GM12878 (cell line): Measurements from ENCODE around the gene CENPX. TPM values are rescaled to one million over a fixed set of nuclear protein-coding genes. Genes with fewer than 3 reads are reported as not detected.
A peak's percentile ranks its signal among the peaks of the same experiment; 100 is the strongest.

Experiments used
- ATAC-seq: fragments of 200-7000 bp; cut with Tn5 transposase; 3 replicates; pipeline ENCODE4 v1.9.1; 2020; ENCODE audit warnings: mild to moderate bottlenecking, moderate library complexity
- BruUV-seq: library from RNA; stranded (reverse); fragments of 400-500 nt; replicated peaks from 2 replicates; lab custom pipeline; 2021; lab: Mats Ljungman, UMichigan
- CTCF ChIA-PET: fragments of 300-600 bp; sonication (Branson Sonifier 250); formaldehyde crosslinking; extraction: SDS; loops from one replicate; lab custom pipeline; 2021; ENCODE audit warnings: inconsistent platforms; lab: Yijun Ruan, JAX
- POLR2A ChIA-PET: fragments of 350-600 bp; formaldehyde crosslinking; extraction: SDS; loops from one replicate; lab custom pipeline; 2021; ENCODE audit warnings: inconsistent platforms; lab: Charles Lee
- RAD21 ChIA-PET: fragments of 300-600 bp; sonication (Branson Sonifier 250); formaldehyde crosslinking; loops from one replicate; lab custom pipeline; 2023; ENCODE audit warnings: antibody characterized with exemption; ENCODE audit not compliant: unreplicated experiment; lab: Charles Lee
- SMC1A ChIA-PET: fragments of 300-600 bp; sonication (Branson Sonifier 250); formaldehyde crosslinking; loops from one replicate; lab custom pipeline; 2023; ENCODE audit not compliant: unreplicated experiment, uncharacterized antibody; lab: Charles Lee
- DNase-seq: peaks from one replicate; pipeline ENCODE4 v3.0.0-alpha.2; 2011; ENCODE audit warnings: low read depth, low spot score
- FAIRE-seq: peaks from 3 replicates; lab custom pipeline; 2011; peaks lifted over from hg19 to GRCh38; lab: Jason Lieb, UNC
- H2AFZ ChIP-seq: 2 replicates; pipeline ENCODE4 v1.6.0; 2011; ENCODE audit warnings: low read depth, low read length, control low read depth; ENCODE audit not compliant: control insufficient read depth
- H3K27ac ChIP-seq: 2 replicates; pipeline ENCODE4 v1.5.1; 2011; ENCODE audit warnings: control low read depth; ENCODE audit not compliant: control insufficient read depth, insufficient read depth
- H3K27me3 ChIP-seq, 2 experiments: replicated peaks in 1 of 2; 2 replicates each; pipeline versions ENCODE4 v1.6.0 to v1.6.1; 2011; ENCODE audit warnings: low read length in 1 of 2; ENCODE audit not compliant: control insufficient read depth in 2 of 2, insufficient read depth in 2 of 2
- H3K36me3 ChIP-seq, 2 experiments: 2 replicates each; pipeline ENCODE4 v1.5.1; 2011; ENCODE audit warnings: low read length in 1 of 2; ENCODE audit not compliant: control insufficient read depth in 2 of 2, insufficient read depth in 2 of 2
- H3K4me1 ChIP-seq: 2 replicates; pipeline ENCODE4 v1.6.1; 2011; ENCODE audit warnings: mild to moderate bottlenecking, low read length, moderate library complexity, mixed read lengths; ENCODE audit not compliant: control insufficient read depth, insufficient read depth
- H3K4me2 ChIP-seq: 2 replicates; pipeline ENCODE4 v1.6.0; 2011; ENCODE audit warnings: control low read depth; ENCODE audit not compliant: control insufficient read depth, insufficient read depth
- H3K4me3 ChIP-seq: fragments of 200-600 bp; sonication (generic); 2 replicates; pipeline ENCODE4 v1.5.1; 2016
- H3K79me2 ChIP-seq: 2 replicates; pipeline ENCODE4 v1.6.0; 2011; ENCODE audit warnings: low read length; ENCODE audit not compliant: control insufficient read depth, insufficient read depth
- H3K9ac ChIP-seq: 2 replicates; pipeline ENCODE4 v1.8.0; 2011; ENCODE audit warnings: low read length, control low read depth, mixed read lengths; ENCODE audit not compliant: control insufficient read depth, insufficient read depth
- H3K9me3 ChIP-seq: replicated peaks from 3 replicates; pipeline ENCODE4 v1.5.1; 2011; ENCODE audit warnings: mild to moderate bottlenecking, low read length; ENCODE audit not compliant: control insufficient read depth, insufficient read depth
- H4K20me1 ChIP-seq: 2 replicates; pipeline ENCODE4 v1.6.0; 2011; ENCODE audit not compliant: control insufficient read depth, insufficient read depth
- POLR2A ChIP-seq: IDR thresholded peaks from 2 replicates; pipeline ENCODE4 v1.6.1; 2011; ENCODE audit warnings: low read depth, mild to moderate bottlenecking, low read length
- WGBS: methylation state at CpG from one replicate; pipeline ENCODE4 v1.1.6; 2016; ENCODE audit warnings: low lambda C conversion rate; ENCODE audit not compliant: insufficient replicate concordance, insufficient coverage; ENCODE audit errors: missing lambda C conversion rate; 5-methylcytosine and 5-hydroxymethylcytosine counted together
- in situ Hi-C: fragments of 300-500 bp; cut with MboI; formaldehyde crosslinking; loops from 9 replicates; pipeline ENCODE4 v1.14.3; 2018; ENCODE audit warnings: mixed read lengths
- intact Hi-C: fragments of 100-400 bp; cut with micrococcal nuclease; formaldehyde crosslinking; loops from one replicate; pipeline ENCODE4 v1.14.2; 2022; ENCODE audit not compliant: unreplicated experiment
- polyA plus RNA-seq, 11 experiments: library from polyadenylated mRNA; depleted of rRNA in 4 of 11; unstranded in 6 of 11; stranded (reverse) in 5 of 11; fragments of >200 nt; fragmentation: Nextera tagmentation in 4 of 11; fragmentation: Illumina TruSeq in 1 of 11; extraction: Ambion mirVana in 4 of 11; extraction: Trizol in 1 of 11; gene quantifications; 1 replicate in 1 of 11; 2 replicates in 10 of 11; pipeline versions ENCODE4 v1.2.1 to v1.2.3, GENCODE V29; 2011 to 2016; ENCODE audit warnings: inconsistent platforms in 2 of 11, missing spikeins in 2 of 11, low read depth in 1 of 11
- total RNA-seq, 4 experiments: library from RNA; depleted of rRNA in 3 of 4; stranded (reverse); fragments of >200 nt in 3 of 4; fragmentation: Illumina TruSeq in 1 of 4; extraction: Trizol in 1 of 4; gene quantifications; 2 replicates each; pipeline versions ENCODE4 v1.2.1 to v1.2.3, GENCODE V29; 2013 to 2021
- TF ChIP-seq, protein P1 (sequence below): fragments of 450-650 bp; formaldehyde crosslinking; IDR thresholded peaks from 2 replicates; pipeline ENCODE4 v1.4.0; 2022; ENCODE audit warnings: mild to moderate bottlenecking, moderate library complexity

CENPX gene
- total and polyA plus RNA-seq, 10 of the 15 experiments (the other 5 are each of a cell fraction or from before 2014, with no cell fraction given): 11.7 to 182 (median 71.9) TPM

DNA sequence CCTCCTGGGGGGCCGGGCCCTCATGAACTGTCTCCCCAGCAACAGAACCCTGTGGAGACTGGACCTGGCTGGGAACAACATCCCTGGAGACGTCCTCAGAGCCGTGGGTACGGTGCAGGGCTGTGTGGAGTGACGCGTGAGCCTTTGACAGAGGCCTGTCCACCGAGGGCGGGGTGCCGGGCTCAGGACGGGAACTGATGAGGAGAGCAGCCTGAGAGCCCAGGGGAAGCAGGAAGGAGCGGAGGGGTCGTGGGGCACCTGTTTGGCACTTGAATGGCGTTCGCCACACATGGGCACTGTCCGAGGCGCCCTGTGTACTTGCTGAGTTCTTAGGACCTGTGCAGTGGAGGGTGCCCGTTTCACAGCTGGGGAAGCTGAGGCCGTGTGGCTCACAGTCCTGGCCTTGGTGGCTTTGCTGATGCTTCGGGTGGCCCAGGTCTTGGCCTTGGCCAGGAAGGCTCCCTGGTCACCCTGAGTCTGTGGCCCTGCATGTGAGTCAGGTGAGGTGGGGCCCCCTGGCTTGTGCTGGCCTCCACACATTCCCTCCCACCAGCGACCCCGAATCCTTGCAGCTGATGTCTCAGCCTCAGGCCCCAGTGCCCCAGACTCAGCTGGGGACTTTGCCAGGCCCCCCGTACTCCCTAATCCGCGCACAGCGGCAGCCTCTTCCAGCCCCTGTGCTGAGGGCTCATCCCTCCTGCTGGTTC lies 2.9 kb upstream of the CENPX start (continued):
- TF ChIP-seq, protein P1, sequence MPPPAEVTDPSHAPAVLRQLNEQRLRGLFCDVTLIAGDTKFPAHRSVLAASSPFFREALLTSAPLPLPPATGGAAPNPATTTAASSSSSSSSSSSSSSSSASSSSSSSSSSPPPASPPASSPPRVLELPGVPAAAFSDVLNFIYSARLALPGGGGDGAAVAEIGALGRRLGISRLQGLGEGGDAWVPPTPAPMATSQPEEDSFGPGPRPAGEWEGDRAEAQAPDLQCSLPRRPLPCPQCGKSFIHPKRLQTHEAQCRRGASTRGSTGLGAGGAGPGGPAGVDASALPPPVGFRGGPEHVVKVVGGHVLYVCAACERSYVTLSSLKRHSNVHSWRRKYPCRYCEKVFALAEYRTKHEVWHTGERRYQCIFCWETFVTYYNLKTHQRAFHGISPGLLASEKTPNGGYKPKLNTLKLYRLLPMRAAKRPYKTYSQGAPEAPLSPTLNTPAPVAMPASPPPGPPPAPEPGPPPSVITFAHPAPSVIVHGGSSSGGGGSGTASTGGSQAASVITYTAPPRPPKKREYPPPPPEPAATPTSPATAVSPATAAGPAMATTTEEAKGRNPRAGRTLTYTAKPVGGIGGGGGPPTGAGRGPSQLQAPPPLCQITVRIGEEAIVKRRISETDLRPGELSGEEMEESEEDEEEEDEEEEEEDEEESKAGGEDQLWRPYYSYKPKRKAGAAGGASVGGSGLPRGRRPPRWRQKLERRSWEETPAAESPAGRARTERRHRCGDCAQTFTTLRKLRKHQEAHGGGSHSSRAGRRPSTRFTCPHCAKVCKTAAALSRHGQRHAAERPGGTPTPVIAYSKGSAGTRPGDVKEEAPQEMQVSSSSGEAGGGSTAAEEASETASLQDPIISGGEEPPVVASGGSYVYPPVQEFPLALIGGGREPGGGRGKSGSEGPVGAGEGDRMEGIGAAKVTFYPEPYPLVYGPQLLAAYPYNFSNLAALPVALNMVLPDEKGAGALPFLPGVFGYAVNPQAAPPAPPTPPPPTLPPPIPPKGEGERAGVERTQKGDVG (CRISPR knock-in tag): no peak

DNA sequence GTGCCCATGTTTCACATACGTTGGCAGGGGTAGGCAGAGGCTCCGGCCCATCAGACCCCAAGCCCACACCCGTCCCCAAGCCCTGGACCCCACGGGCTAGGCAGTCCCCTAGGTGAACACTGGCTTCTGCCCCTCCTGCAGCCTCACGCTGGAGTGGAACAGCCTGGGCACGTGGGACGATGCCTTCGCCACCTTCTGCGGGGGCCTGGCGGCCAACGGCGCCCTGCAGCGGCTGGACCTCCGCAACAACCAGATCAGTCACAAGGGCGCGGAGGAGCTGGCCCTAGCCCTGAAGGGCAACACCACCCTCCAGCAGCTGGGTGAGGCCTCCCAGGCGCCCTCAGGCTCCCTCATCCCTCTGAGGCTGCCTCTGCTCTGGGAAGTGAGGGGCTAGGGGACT lies 2.2 kb upstream of the CENPX start:
- ChIA-PET CTCF (no interaction called here), POLR2A (interaction anchor here (0.6 kb wide), 1 partner anchor 161 kb away, joined by 3 read pairs; no protein-coding TSS in a partner anchor), SMC1A (no interaction called here), RAD21 (no interaction called here)
- Histone ChIP-seq H2AFZ (no peak overlapping the region), H3K4me1 (peaks cover 14% of the 10 kb centered on the region), H3K4me2 (peak overlapping the region; percentile 96; the same call in 1 of the 2 replicates), H3K36me3 (no peaks in the 10 kb centered on the region; a peak in 1 of 4 replicates), H3K9ac (no peak overlapping the region), H3K27me3 (no peaks in the 10 kb centered on the region), H3K4me3 (no peak overlapping the region), H3K27ac (no peak overlapping the region), H4K20me1 (no peaks in the 10 kb centered on the region), H3K9me3 (no peaks in the 10 kb centered on the region), H3K79me2 (peaks cover 26% of the 10 kb centered on the region)
- 88% methylated on average over 14 of the region's 17 CpGs for WGBS
- no TSS peak for BruUV-seq
- ATAC-seq (no peak), DNase-seq (no peak), FAIRE-seq (no peak)
- intact Hi-C loops: loop anchor here (5.0 kb wide), 1 partner anchor 163 kb away; the partner anchor contains the start of gene P4HB
- TF ChIP-seq POLR2A: no peak
- in situ Hi-C loops: no loop called here
